Fibroblast of the aortic adventitia (primary cell): ENCODE data around the gene C3orf52. TPM values are rescaled to one million over a fixed set of nuclear protein-coding genes. Genes with fewer than 3 reads are reported as not detected.
A peak's percentile ranks its signal among the peaks of the same experiment; 100 is the strongest.
"Not testable (repeated sequence)": the region's sequence is repeated elsewhere in the genome, so short reads cannot be mapped to it uniquely, and the experiment has no call there.

ENCODE experiments used
- DNase-seq: peaks from one replicate; pipeline ENCODE4 v3.0.0-alpha.2; 2010; ENCODE audit warnings: low read depth
- H3K4me3 ChIP-seq: 2 replicates; pipeline ENCODE4 v1.5.1; 2011; ENCODE audit warnings: low read depth, mild to moderate bottlenecking, control low read depth, low read length, moderate library complexity
- CTCF ChIP-seq: IDR thresholded peaks from 2 replicates; pipeline ENCODE4 v1.5.1; 2011; ENCODE audit warnings: mild to moderate bottlenecking, low read length, control low read depth, inconsistent platforms; ENCODE audit not compliant: insufficient read depth
- total RNA-seq: library from RNA; depleted of rRNA; stranded (reverse); fragments of >200 nt; gene quantifications from 2 replicates; pipeline ENCODE4 v1.2.3, GENCODE V29; 2012; ENCODE audit warnings: low replicate concordance

C3orf52 gene
- 4.4 and 10.7 TPM in 2 replicates for total RNA-seq

GRCh38 chr3:112086076-112086854 is at the start of gene C3orf52:
Gene C3orf52 (plus strand): TSS chr3:112086389. CDS start chr3:112086408, 19 bp downstream.
- peak within 1 kb of the TSS; percentile 82 for H3K4me3 ChIP-seq
- DNase-seq, result peak; percentile 67
- peak; percentile 27 for TF ChIP-seq CTCF

GRCh38 chr3:112037194-112037593 is 49.0 kb upstream of the C3orf52 start:
- H3K4me3 ChIP-seq, DNase-seq: not testable (repeated sequence)

GRCh38 chr3:112038863-112039262 is 47.3 kb upstream of the C3orf52 start:
- TF ChIP-seq CTCF, result no peak
- DNase-seq, result peak; percentile 27
- no peak overlapping the region for H3K4me3 ChIP-seq

- no peak for DNase-seq
- no peak overlapping the region for H3K4me3 ChIP-seq
- no peak for TF ChIP-seq CTCF
Observed at GRCh38 chr3:112041321-112041720, 44.9 kb upstream of the C3orf52 start.

- no peak for TF ChIP-seq CTCF
- H3K4me3 ChIP-seq, result no peak overlapping the region
- DNase-seq, result no peak
Observed at GRCh38 chr3:112042842-112043280, 43.3 kb upstream of the C3orf52 start.

GRCh38 chr3:112043621-112044201 is 42.5 kb upstream of the C3orf52 start:
- TF ChIP-seq CTCF, result peak; percentile 88
- DNase-seq, result peak; percentile 82
- H3K4me3 ChIP-seq, result no peak overlapping the region

- no peak for DNase-seq
- no peak for TF ChIP-seq CTCF
- no peak overlapping the region for H3K4me3 ChIP-seq
Observed at GRCh38 chr3:112046599-112046998, 39.6 kb upstream of the C3orf52 start.
